SU-DHL-6 (cell line): Measurements from ENCODE around the gene ZYG11B.
"Not testable (repeated sequence)": the region's sequence is repeated elsewhere in the genome, so short reads cannot be mapped to it uniquely, and the experiment has no call there.

Source experiments
- CTCF ChIP-seq: fragments of 200-600 bp; sonication (generic); IDR thresholded peaks from one replicate; pipeline ENCODE4 v1.5.1; 2017; ENCODE audit warnings: antibody characterized with exemption, mild to moderate bottlenecking, low read length, moderate library complexity; ENCODE audit not compliant: insufficient read depth, poor library complexity, severe bottlenecking
- EZH2phosphoT487 ChIP-seq: fragments of 200-600 bp; sonication (generic), shearing (Covaris generic); conservative IDR thresholded peaks from 2 replicates; pipeline ENCODE4 v1.6.1; 2018; ENCODE audit warnings: mild to moderate bottlenecking, antibody characterized with exemption, low read length, moderate library complexity, mixed read lengths

GRCh38 chr1:52735371-52735770, 9.1 kb downstream of the ZYG11B start:
- not testable (repeated sequence) for TF ChIP-seq CTCF, EZH2phosphoT487
